Smooth muscle cell (in vitro differentiated cells): ENCODE data around the gene NCAPD3. TPM values are rescaled to one million over a fixed set of nuclear protein-coding genes. Genes with fewer than 3 reads are reported as not detected.
"Not testable (repeated sequence)": the region's sequence is repeated elsewhere in the genome, so short reads cannot be mapped to it uniquely, and the experiment has no call there.

Source experiments
- DNase-seq: peaks from one replicate; lab custom pipeline; 2025; ENCODE audit not compliant: unreplicated experiment; lab: John Stamatoyannopoulos, UW
- H2AFZ ChIP-seq: fragments of 200-600 bp; sonication (generic); 2 replicates; pipeline ENCODE4 v1.6.0; 2016; ENCODE audit warnings: antibody characterized with exemption, low read depth, mild to moderate bottlenecking
- H3F3A ChIP-seq: fragments of 200-600 bp; sonication (generic); 2 replicates; pipeline ENCODE4 v1.6.0; 2017; ENCODE audit warnings: antibody characterized with exemption, low read depth
- H3K27ac ChIP-seq: fragments of 200-600 bp; sonication (generic); 2 replicates; pipeline ENCODE4 v1.5.1; 2016; ENCODE audit warnings: low read depth, mild to moderate bottlenecking
- H3K27me3 ChIP-seq: fragments of 200-600 bp; sonication (generic); 2 replicates; pipeline ENCODE4 v1.6.1; 2016; ENCODE audit warnings: low read depth, mild to moderate bottlenecking
- H3K36me3 ChIP-seq: fragments of 200-600 bp; sonication (generic); 2 replicates; pipeline ENCODE4 v1.5.1; 2016; ENCODE audit warnings: low read depth
- H3K4me1 ChIP-seq: fragments of 200-600 bp; sonication (generic); 2 replicates; pipeline ENCODE4 v1.5.1; 2016; ENCODE audit warnings: low read depth
- H3K4me2 ChIP-seq: fragments of 200-600 bp; sonication (generic); 2 replicates; pipeline ENCODE4 v1.6.0; 2016; ENCODE audit warnings: mild to moderate bottlenecking
- H3K4me3 ChIP-seq: fragments of 200-600 bp; sonication (generic); 2 replicates; pipeline ENCODE4 v1.5.1; 2016; ENCODE audit warnings: mild to moderate bottlenecking
- H3K79me2 ChIP-seq: fragments of 200-600 bp; sonication (generic); 2 replicates; pipeline ENCODE4 v1.6.0; 2016; ENCODE audit warnings: low read depth, mild to moderate bottlenecking
- H3K9ac ChIP-seq: fragments of 200-600 bp; sonication (generic); 2 replicates; pipeline ENCODE4 v1.6.0; 2016; ENCODE audit warnings: low read depth
- H3K9me3 ChIP-seq: fragments of 200-600 bp; sonication (generic); replicated peaks from 2 replicates; pipeline ENCODE4 v1.5.1; 2016; ENCODE audit warnings: low read depth
- H4K20me1 ChIP-seq: fragments of 200-600 bp; sonication (generic); 2 replicates; pipeline ENCODE4 v1.6.0; 2016; ENCODE audit warnings: low read depth
- WGBS: methylation state at CpG from one replicate; pipeline ENCODE4 v1.1.7; 2016; ENCODE audit warnings: low lambda C conversion rate; 5-methylcytosine and 5-hydroxymethylcytosine counted together
- polyA plus RNA-seq: library from polyadenylated mRNA; unstranded; fragments of >200 nt; fragmentation: Nextera tagmentation; extraction: Ambion mirVana; gene quantifications from 2 replicates; pipeline ENCODE4 v1.2.1, GENCODE V29; 2016
- total RNA-seq: library from RNA; depleted of rRNA; stranded (reverse); fragments of >200 nt; gene quantifications from 2 replicates; pipeline ENCODE4 v1.2.3, GENCODE V29; 2014
- TF ChIP-seq, protein P1 (sequence below): fragments of 200-600 bp; sonication (generic); IDR thresholded peaks from 2 replicates; pipeline ENCODE4 v1.5.1; 2017; ENCODE audit warnings: borderline replicate concordance, mild to moderate bottlenecking, antibody characterized with exemption; ENCODE audit not compliant: insufficient read depth, poor library complexity, severe bottlenecking

NCAPD3 gene
- total and polyA plus RNA-seq, 2 experiments from 2014 or later: 6.6 to 11.0 TPM

DNA sequence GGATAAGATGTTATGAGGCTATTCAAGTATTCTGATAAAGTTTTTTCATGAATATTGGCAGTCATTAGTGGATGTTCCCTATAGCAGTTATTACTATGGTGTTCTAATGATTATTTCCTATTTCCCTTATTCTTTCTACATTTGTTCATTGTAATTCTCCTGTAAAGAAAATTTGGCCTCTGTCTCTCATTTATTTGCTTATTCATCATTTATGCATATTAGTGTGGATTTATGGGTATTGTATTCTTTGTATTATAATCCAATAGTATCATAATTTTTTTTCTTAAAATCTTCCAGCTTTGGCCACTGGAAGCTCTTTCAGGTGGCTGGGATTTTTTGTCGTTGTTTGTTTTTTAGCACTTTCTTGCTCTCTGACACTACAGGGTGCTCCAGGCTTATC is 107.6 kb downstream of the NCAPD3 start:
- H3K79me2 ChIP-seq: peaks cover 64% of the 10 kb centered on the region
- no peak overlapping the region for H3K9ac ChIP-seq
- no peak overlapping the region for H3K27ac ChIP-seq
- peaks cover 17% of the 10 kb centered on the region for H3F3A ChIP-seq
- H4K20me1 ChIP-seq: peaks cover 30% of the 10 kb centered on the region
- H3K4me2 ChIP-seq: no peak overlapping the region
- H3K4me3 ChIP-seq: no peak overlapping the region
- no peak for DNase-seq
- H3K36me3 ChIP-seq: no peaks in the 10 kb centered on the region
- peaks cover 10% of the 10 kb centered on the region for H3K4me1 ChIP-seq
- H3K9me3 ChIP-seq: no peaks in the 10 kb centered on the region
- H2AFZ ChIP-seq: no peak overlapping the region
- WGBS: 100% methylated on average over 1 of the region's 1 CpG
- no peaks in the 10 kb centered on the region for H3K27me3 ChIP-seq
- TF ChIP-seq, protein P1, sequence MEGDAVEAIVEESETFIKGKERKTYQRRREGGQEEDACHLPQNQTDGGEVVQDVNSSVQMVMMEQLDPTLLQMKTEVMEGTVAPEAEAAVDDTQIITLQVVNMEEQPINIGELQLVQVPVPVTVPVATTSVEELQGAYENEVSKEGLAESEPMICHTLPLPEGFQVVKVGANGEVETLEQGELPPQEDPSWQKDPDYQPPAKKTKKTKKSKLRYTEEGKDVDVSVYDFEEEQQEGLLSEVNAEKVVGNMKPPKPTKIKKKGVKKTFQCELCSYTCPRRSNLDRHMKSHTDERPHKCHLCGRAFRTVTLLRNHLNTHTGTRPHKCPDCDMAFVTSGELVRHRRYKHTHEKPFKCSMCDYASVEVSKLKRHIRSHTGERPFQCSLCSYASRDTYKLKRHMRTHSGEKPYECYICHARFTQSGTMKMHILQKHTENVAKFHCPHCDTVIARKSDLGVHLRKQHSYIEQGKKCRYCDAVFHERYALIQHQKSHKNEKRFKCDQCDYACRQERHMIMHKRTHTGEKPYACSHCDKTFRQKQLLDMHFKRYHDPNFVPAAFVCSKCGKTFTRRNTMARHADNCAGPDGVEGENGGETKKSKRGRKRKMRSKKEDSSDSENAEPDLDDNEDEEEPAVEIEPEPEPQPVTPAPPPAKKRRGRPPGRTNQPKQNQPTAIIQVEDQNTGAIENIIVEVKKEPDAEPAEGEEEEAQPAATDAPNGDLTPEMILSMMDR: no peak

DNA sequence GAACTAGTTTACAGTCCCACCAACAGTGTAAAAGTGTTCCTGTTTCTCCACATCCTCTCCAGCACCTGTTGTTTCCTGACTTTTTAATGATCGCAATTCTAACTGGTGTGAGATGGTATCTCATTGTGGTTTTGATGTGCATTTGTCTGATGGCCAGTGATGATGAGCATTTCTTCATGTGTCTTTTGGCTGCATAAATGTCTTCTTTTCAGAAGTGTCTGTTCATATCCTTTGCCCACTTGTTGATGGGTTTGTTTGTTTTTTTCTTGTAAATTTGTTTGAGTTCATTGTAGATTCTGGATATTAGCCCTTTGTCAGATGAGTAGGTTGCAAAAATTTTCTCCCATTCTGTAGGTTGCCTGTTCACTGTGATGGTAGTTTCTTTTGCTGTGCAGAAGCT is 110.0 kb downstream of the NCAPD3 start:
- H4K20me1 ChIP-seq: peaks cover 30% of the 10 kb centered on the region
- H3K27ac ChIP-seq, H3K4me1 ChIP-seq, H3K4me3 ChIP-seq, H3F3A ChIP-seq, H3K4me2 ChIP-seq, H2AFZ ChIP-seq, DNase-seq, H3K27me3 ChIP-seq, H3K36me3 ChIP-seq, H3K9ac ChIP-seq, H3K9me3 ChIP-seq: not testable (repeated sequence)
- 100% methylated on average over 1 of the region's 1 CpG for WGBS
- H3K79me2 ChIP-seq: peaks cover 72% of the 10 kb centered on the region

DNA sequence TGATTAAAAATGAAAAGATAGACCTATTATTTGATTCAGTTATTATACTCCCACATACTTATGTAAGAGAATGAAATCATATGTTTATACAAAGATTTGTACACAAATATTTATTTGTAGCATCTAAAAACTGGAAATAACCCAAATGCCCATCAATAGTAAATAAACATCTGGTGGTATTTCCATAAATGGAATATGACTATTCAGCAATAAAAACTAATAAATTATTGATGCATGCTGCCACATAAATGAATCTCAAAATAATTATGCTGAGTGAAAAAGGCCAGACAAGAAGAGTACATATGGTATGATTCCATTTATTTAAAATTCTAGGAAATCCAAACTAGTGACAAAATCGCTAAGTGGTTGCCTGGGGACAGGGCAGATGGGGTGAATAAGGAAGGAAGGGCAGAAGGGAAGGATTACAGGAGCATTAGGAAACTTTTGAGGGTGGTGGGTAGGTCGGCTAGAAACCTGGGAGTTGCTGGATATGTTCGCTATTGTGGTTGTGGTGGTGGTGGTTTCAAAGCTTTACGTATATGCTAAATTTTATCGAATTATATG is 113.4 kb downstream of the NCAPD3 start:
- H3K79me2 ChIP-seq: peaks cover 43% of the 10 kb centered on the region
- TF ChIP-seq, protein P1: no peak
- no peaks in the 10 kb centered on the region for H3K4me1 ChIP-seq
- H3K36me3 ChIP-seq: no peaks in the 10 kb centered on the region
- no peak overlapping the region for H2AFZ ChIP-seq
- H3K4me2 ChIP-seq: no peak overlapping the region
- WGBS: 96% methylated on average over 5 of the region's 5 CpGs
- H3K27ac ChIP-seq: no peak overlapping the region
- H4K20me1 ChIP-seq: peaks cover 10% of the 10 kb centered on the region
- H3K4me3 ChIP-seq: no peak overlapping the region
- H3K27me3 ChIP-seq: no peaks in the 10 kb centered on the region
- peaks cover 7% of the 10 kb centered on the region for H3K9me3 ChIP-seq
- H3F3A ChIP-seq: no peaks in the 10 kb centered on the region
- no peak overlapping the region for H3K9ac ChIP-seq
- DNase-seq: no peak

Other genes with a start within 250 kb of the NCAPD3 start
- 75.5 and 91.7 TPM in 2 replicates for gene JAM3, start 154.9 kb downstream of the NCAPD3 start, total RNA-seq
- 59.3 and 82.9 TPM in 2 replicates for gene JAM3, start 154.9 kb downstream of the NCAPD3 start, polyA plus RNA-seq
- 30.7 and 32.0 TPM in 2 replicates for gene VPS26B, start 704 bp upstream of the NCAPD3 start, total RNA-seq
- gene VPS26B, start 704 bp upstream of the NCAPD3 start, polyA plus RNA-seq: 37.1 and 48.4 TPM in 2 replicates
- 49.7 and 53.1 TPM in 2 replicates for gene THYN1, start 29.4 kb upstream of the NCAPD3 start, total RNA-seq
- gene THYN1, start 29.4 kb upstream of the NCAPD3 start, polyA plus RNA-seq: 41.3 and 45.4 TPM in 2 replicates
- 12.4 and 14.7 TPM in 2 replicates for gene ACAD8, start 29.6 kb upstream of the NCAPD3 start, total RNA-seq
- 11.5 and 11.7 TPM in 2 replicates for gene ACAD8, start 29.6 kb upstream of the NCAPD3 start, polyA plus RNA-seq
- gene GLB1L3, start 52.4 kb upstream of the NCAPD3 start, total RNA-seq: not detected in 2 replicates
- not detected in 2 replicates for gene GLB1L3, start 52.4 kb upstream of the NCAPD3 start, polyA plus RNA-seq
- 0.40 and 1.3 TPM in 2 replicates for gene GLB1L2, start 108.0 kb upstream of the NCAPD3 start, total RNA-seq
- 0.25 and 0.83 TPM in 2 replicates for gene GLB1L2, start 108.0 kb upstream of the NCAPD3 start, polyA plus RNA-seq
- gene B3GAT1, start 188.3 kb upstream of the NCAPD3 start, total RNA-seq: not detected in 2 replicates
- not detected in 2 replicates for gene B3GAT1, start 188.3 kb upstream of the NCAPD3 start, polyA plus RNA-seq